PC-3 (cell line): ENCODE results near the gene JSRP1. TPM values are rescaled to one million over a fixed set of nuclear protein-coding genes. Genes with fewer than 3 reads are reported as not detected.

Experiments
- ATAC-seq: fragments of 200-7000 bp; cut with Tn5 transposase; 2 replicates; pipeline ENCODE4 v1.9.1; 2020; ENCODE audit warnings: mild to moderate bottlenecking, moderate library complexity
- BruUV-seq: library from RNA; stranded (reverse); fragments of 400-500 nt; replicated peaks from 2 replicates; lab custom pipeline; 2021; lab: Mats Ljungman, UMichigan
- CTCF ChIA-PET: fragments of 300-600 bp; sonication (Branson Sonifier 250); formaldehyde crosslinking; loops from one replicate; lab custom pipeline; 2022; ENCODE audit warnings: antibody characterized with exemption; lab: Charles Lee
- POLR2A ChIA-PET: fragments of 300-600 bp; sonication (Branson Sonifier 250); formaldehyde crosslinking; loops from one replicate; lab custom pipeline; 2022; ENCODE audit warnings: antibody characterized with exemption; ENCODE audit not compliant: unreplicated experiment; lab: Charles Lee
- DNase-seq: peaks from one replicate; pipeline ENCODE4 v3.0.0-alpha.2; 2015
- H2AFZ ChIP-seq: fragments of 300-600 bp; sonication (generic); 2 replicates; pipeline ENCODE4 v1.6.0; 2016; ENCODE audit warnings: antibody characterized with exemption, low read length
- H3F3A ChIP-seq: fragments of 300-600 bp; sonication (generic); one replicate; pipeline ENCODE4 v1.6.0; 2017; ENCODE audit warnings: antibody characterized with exemption, low read length, control low read depth, mild to moderate bottlenecking; ENCODE audit not compliant: unreplicated experiment
- H3K27ac ChIP-seq: fragments of 300-600 bp; sonication (generic); 2 replicates; pipeline ENCODE4 v1.5.1; 2016; ENCODE audit warnings: mild to moderate bottlenecking, low read length
- H3K27me3 ChIP-seq: fragments of 300-600 bp; sonication (generic); 2 replicates; pipeline ENCODE4 v1.6.1; 2016; ENCODE audit warnings: low read length, mixed read lengths
- H3K36me3 ChIP-seq: fragments of 300-600 bp; sonication (generic); 2 replicates; pipeline ENCODE4 v1.6.1; 2016; ENCODE audit warnings: low read depth, mixed run types, low read length, mixed read lengths
- H3K4me1 ChIP-seq: fragments of 300-600 bp; sonication (generic); 2 replicates; pipeline ENCODE4 v1.5.1; 2016; ENCODE audit warnings: low read length; ENCODE audit not compliant: insufficient read depth
- H3K4me2 ChIP-seq: fragments of 300-600 bp; sonication (generic); 2 replicates; pipeline ENCODE4 v1.6.0; 2016; ENCODE audit warnings: low read length
- H3K4me3 ChIP-seq: fragments of 300-600 bp; sonication (generic); 2 replicates; pipeline ENCODE4 v1.5.1; 2016; ENCODE audit warnings: mild to moderate bottlenecking, low read length, mixed read lengths
- H3K79me2 ChIP-seq: fragments of 300-600 bp; sonication (generic); 2 replicates; pipeline ENCODE4 v1.6.1; 2017; ENCODE audit warnings: low read length, mixed read lengths
- H3K9ac ChIP-seq: fragments of 300-600 bp; sonication (generic); 2 replicates; pipeline ENCODE4 v1.6.0; 2016; ENCODE audit warnings: mild to moderate bottlenecking, low read length
- H3K9me2 ChIP-seq: fragments of 300-600 bp; sonication (generic); replicated peaks from 2 replicates; pipeline ENCODE4 v1.6.1; 2016; ENCODE audit warnings: mixed run types, low read length, mixed read lengths
- H3K9me3 ChIP-seq: fragments of 300-600 bp; sonication (generic); 2 replicates; pipeline ENCODE4 v1.6.1; 2016; ENCODE audit warnings: low read length, mixed read lengths
- H4K20me1 ChIP-seq: fragments of 300-600 bp; sonication (generic); 2 replicates; pipeline ENCODE4 v1.6.1; 2016; ENCODE audit warnings: low read length, mixed read lengths
- EZH2 ChIP-seq: fragments of 300-600 bp; sonication (generic); IDR thresholded peaks from one replicate; pipeline ENCODE4 v1.6.1; 2017; ENCODE audit warnings: antibody characterized with exemption, mild to moderate bottlenecking, low read length; ENCODE audit not compliant: unreplicated experiment
- EZH2phosphoT487 ChIP-seq: fragments of 300-600 bp; sonication (generic); IDR thresholded peaks from 2 replicates; pipeline ENCODE4 v1.6.1; 2018; ENCODE audit warnings: mild to moderate bottlenecking, antibody characterized with exemption, low read length, borderline replicate concordance
- intact Hi-C: fragments of 100-400 bp; cut with micrococcal nuclease; formaldehyde crosslinking; loops from 2 replicates; pipeline ENCODE4 v1.9.0; 2023
- total RNA-seq: library from RNA; depleted of rRNA; stranded (reverse); fragments of >200 nt; gene quantifications from 2 replicates; pipeline ENCODE4 v1.2.3, GENCODE V29; 2014
- TF ChIP-seq, protein P1 (sequence below): fragments of 300-600 bp; sonication (generic); conservative IDR thresholded peaks from 2 replicates; pipeline ENCODE4 v1.5.1; 2017; ENCODE audit warnings: antibody characterized with exemption, low read depth, mild to moderate bottlenecking, low read length

JSRP1 gene
- total RNA-seq, 1 experiment from 2014 or later, result not detected

DNA sequence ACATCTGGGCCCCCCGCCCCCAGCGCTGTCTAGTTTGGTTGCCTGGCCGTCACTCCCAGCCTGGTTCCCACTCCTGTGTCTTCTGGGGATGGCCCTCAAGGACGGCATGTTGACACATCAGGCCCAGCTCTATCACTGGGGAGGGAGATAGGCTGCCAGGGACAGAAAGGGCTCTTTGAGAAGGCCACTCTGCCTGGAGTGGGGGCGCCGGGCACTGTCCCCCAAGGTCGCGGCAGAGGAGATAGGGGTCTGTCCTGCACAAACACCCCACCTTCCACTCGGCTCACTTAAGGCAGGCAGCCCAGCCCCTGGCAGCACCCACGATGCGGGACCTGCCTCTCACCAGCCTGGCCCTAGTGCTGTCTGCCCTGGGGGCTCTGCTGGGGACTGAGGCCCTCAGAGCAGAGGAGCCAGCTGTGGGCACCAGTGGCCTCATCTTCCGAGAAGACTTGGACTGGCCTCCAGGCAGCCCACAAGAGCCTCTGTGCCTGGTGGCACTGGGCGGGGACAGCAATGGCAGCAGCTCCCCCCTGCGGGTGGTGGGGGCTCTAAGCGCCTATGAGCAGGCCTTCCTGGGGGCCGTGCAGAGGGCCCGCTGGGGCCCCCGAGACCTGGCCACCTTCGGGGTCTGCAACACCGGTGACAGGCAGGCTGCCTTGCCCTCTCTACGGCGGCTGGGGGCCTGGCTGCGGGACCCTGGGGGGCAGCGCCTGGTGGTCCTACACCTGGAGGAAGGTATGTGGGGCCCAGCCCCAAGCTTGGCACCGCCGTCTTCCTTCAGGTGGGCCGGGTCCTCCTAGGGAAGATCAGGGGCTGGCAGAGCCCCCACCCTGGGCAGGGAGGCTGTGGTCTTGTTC lies 7.0 kb downstream of the JSRP1 start, which contains the start of gene AMH:
Gene AMH (plus strand): TSS at position 314 of the 857 bp plus-strand sequence. CDS start 10 bp downstream, at position 324.
- BruUV-seq, result TSS peak; percentile 10
- H3K27me3 ChIP-seq, result no peaks in the 10 kb centered on the region
- no peak within 1 kb of the TSS for H3K4me3 ChIP-seq
- intact Hi-C loops, result no loop called here
- no peaks in the 10 kb centered on the region for H3K9me3 ChIP-seq
- DNase-seq, result no peak
- no peak within 1 kb of the TSS for H3K9ac ChIP-seq
- TF ChIP-seq, protein P1, sequence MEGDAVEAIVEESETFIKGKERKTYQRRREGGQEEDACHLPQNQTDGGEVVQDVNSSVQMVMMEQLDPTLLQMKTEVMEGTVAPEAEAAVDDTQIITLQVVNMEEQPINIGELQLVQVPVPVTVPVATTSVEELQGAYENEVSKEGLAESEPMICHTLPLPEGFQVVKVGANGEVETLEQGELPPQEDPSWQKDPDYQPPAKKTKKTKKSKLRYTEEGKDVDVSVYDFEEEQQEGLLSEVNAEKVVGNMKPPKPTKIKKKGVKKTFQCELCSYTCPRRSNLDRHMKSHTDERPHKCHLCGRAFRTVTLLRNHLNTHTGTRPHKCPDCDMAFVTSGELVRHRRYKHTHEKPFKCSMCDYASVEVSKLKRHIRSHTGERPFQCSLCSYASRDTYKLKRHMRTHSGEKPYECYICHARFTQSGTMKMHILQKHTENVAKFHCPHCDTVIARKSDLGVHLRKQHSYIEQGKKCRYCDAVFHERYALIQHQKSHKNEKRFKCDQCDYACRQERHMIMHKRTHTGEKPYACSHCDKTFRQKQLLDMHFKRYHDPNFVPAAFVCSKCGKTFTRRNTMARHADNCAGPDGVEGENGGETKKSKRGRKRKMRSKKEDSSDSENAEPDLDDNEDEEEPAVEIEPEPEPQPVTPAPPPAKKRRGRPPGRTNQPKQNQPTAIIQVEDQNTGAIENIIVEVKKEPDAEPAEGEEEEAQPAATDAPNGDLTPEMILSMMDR, result no peak
- no peak for TF ChIP-seq EZH2phosphoT487
- no peak for TF ChIP-seq EZH2
- CTCF ChIA-PET, result no interaction called here
- H2AFZ ChIP-seq, result no peak within 1 kb of the TSS
- H3K4me1 ChIP-seq, result no peaks in the 10 kb centered on the region
- H4K20me1 ChIP-seq, result no peaks in the 10 kb centered on the region
- no peak within 1 kb of the TSS for H3K4me2 ChIP-seq
- H3K36me3 ChIP-seq, result peaks cover 8% of the 10 kb centered on the region
- ATAC-seq, result 0 out of 2 replicates have a peak, but pooled peaks have one; percentile 6
- no peaks in the 10 kb centered on the region for H3K9me2 ChIP-seq
- H3K79me2 ChIP-seq, result no peaks in the 10 kb centered on the region
- H3F3A ChIP-seq, result no peaks in the 10 kb centered on the region
- POLR2A ChIA-PET, result no interaction called here
- H3K27ac ChIP-seq, result no peak within 1 kb of the TSS

DNA sequence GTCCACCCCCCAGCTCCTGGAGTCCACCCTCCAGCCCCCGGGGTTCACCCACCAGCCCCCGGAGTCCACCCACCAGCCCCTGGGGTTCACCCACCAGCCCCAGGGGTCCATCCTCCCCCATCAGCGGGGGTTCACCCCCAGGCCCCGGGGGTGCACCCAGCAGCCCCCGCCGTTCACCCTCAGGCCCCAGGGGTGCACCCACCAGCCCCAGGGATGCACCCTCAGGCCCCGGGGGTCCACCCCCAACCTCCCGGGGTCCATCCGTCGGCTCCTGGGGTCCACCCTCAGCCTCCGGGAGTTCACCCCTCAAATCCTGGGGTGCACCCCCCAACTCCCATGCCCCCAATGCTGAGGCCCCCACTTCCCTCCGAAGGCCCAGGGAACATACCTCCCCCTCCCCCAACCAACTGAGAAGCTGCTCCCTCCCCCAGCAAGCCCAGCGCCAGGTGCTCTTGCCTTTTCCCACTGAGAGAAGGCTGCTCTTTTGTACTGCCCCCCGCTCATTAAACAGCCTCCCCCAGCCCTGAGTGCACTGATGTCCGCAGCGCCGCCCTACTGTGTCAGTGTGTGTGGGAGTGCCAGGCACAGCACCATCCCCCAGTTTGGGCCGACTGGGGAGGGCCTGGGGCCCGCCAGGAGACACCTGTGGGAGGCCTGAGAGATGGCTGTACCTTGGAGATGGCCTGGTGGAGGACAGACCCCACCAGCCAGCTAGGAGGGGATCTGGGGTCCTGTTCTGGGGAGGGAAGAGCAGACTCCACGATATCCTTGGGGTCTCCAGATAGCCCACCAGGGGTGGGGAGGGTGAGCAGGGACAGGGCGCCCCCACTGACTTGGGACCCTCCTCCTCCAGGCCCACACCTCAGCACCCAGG lies 7.8 kb downstream of the JSRP1 start:
- ChIA-PET CTCF (no interaction called here), POLR2A (no interaction called here)
- BruUV-seq, result TSS peak; percentile 33

More for the DNA sequence above, 7.8 kb downstream of the JSRP1 start:
- intact Hi-C loops, result no loop called here
- Histone ChIP-seq H2AFZ (no peak overlapping the region), H4K20me1 (peaks cover 2% of the 10 kb centered on the region), H3K27me3 (no peaks in the 10 kb centered on the region), H3K4me2 (no peak overlapping the region), H3K36me3 (peaks cover 10% of the 10 kb centered on the region), H3K9me3 (no peaks in the 10 kb centered on the region), H3K27ac (no peak overlapping the region), H3K79me2 (peaks cover 7% of the 10 kb centered on the region), H3K4me3 (no peak overlapping the region), H3K4me1 (no peaks in the 10 kb centered on the region), H3K9ac (no peak overlapping the region), H3F3A (no peaks in the 10 kb centered on the region), H3K9me2 (no peaks in the 10 kb centered on the region)
- DNase-seq, result no peak
- no peak for ATAC-seq
- no peak for TF ChIP-seq EZH2
- TF ChIP-seq EZH2phosphoT487, result no peak
- TF ChIP-seq, protein P1, result no peak
